T follicular helper cell (primary cell): Measurements from ENCODE around the gene TASP1.

Source experiments
- DNase-seq: peaks from one replicate; pipeline ENCODE4 v3.0.0-alpha.2; 2020; ENCODE audit warnings: low read depth

The TASP1 gene

DNA sequence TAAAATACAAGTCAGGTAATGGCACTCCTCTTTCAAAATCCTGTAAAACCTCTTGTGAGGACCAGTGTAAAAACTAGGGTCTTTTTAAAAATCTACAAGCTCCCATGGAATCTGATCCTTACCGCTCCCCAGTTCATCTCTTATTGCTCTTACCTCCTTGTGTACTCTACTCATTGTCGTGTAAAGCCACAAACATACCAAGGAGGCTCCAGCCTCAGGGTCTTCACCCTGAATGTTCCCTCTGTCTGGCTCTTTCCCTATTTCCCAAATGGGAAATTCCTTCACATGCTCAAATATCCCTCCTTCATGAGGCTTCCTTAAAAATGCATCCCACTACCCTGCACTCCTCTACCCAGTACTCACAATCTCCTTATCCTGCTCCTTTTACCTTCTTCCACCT lies 67.1 kb downstream of the TASP1 start:
- no peak for DNase-seq

- no peak for DNase-seq
Observed at GRCh38 chr20:13567663-13568062, 71.1 kb downstream of the TASP1 start.

DNA sequence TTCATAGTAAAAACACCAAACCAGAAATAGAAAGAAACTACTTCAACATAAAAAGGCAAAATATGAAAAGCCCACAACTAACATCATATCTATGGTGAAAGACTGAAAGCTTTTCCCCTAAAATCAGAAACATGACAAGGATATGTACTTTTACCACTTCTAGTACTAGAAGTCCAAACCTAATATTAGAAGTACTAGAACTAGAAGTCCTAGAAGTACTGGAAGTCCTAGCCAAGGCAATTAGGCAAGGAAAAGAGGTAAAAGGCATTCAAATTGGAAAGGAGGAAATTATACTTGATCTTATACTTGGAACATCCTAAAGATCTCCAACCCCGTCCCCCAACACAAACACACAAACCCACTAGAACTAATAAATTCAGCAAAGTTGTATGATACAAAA lies 74.9 kb downstream of the TASP1 start:
- DNase-seq, result no peak

DNA sequence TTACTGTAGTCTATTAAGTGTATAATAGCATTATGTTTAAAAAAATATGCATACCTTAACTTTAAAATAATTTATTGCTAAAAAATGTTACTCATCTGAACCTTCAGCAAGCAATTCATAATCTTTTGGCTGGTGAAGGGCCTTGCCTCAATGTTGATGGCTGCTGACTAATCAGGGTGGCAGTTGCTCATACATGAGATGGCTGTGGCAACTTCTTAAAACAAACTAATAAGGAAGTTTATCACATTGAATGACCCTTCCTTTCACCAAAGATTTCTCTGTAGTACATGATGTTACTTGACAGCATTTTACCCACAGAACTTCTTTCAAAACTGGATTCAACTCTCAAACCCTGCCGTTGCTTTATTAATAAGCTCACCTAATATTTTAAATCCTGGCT lies 84.0 kb downstream of the TASP1 start:
- no peak for DNase-seq

GRCh38 chr20:13554076-13554475 lies 84.7 kb downstream of the TASP1 start:
- no peak for DNase-seq

- DNase-seq, result no peak
Observed at GRCh38 chr20:13552061-13552460, 86.7 kb downstream of the TASP1 start.

DNA sequence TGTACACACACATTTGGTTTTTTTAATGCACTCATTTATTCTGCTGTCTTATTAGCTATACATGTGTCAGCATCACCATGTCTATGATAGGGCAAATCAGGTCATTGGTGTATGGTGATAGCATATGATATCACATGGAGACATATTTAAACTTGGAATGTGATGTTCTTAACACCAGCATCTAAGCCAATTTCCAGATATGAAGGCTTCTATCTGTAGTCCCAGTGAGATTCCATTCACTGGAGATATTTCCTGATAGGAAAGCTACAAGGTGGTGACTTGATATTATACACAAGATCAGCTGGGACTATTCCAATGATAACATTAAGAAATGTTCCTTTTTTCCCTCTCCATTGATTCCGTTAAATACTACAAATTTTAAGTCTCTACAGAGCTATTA lies 89.3 kb downstream of the TASP1 start:
- no peak for DNase-seq

DNA sequence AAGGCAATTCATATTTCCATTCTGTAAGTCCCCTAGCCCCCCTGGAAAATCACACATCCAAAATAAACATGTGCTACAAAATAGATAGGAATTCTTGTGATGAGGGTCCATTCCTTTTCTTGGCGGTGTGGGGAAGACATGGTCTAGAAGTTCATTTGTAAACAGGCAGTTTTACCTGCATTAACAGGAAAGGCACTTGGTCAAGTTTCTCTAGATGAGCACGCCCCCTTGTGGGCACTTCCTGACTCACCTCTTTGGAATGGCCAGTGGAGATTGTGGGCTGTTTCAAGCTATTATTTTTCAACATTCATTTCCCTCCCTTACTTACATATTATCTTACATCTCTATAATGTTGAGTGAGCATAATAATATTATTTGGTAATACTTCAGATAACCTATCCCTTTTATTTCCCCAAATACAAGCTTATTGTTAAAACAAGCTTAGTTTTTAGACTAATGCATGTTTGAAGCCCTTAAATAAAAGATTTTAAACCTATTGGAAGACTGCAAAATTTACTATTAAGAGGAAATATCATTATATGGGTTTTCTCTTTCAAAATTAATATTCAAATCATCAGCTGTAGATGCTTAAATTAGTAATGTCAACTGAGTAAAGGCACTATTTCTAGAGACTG lies 92.1 kb downstream of the TASP1 start:
- DNase-seq, result peak; percentile 34

GRCh38 chr20:13545790-13546189 lies 92.9 kb downstream of the TASP1 start:
- no peak for DNase-seq

DNA sequence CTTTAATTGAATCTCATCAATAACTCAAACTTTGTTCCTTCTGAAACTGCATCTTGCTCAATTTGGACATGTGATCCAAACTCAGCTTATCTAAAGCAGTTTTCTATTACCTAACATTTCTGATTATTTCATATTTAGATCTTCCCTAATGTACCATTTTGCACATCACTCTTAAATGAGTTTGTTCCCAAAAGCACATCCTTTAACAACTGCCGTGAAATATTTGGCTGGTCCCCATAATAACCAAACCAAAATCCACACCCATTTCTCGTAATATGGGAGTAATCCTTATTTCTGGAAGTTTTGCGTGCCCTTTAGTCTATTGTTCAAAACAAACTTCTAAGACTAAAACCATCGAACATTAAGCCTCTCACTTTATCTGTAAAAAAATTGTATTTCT lies 94.9 kb downstream of the TASP1 start:
- no peak for DNase-seq

- no peak for DNase-seq
Observed at GRCh38 chr20:13535627-13536026, 103.1 kb downstream of the TASP1 start.

DNA sequence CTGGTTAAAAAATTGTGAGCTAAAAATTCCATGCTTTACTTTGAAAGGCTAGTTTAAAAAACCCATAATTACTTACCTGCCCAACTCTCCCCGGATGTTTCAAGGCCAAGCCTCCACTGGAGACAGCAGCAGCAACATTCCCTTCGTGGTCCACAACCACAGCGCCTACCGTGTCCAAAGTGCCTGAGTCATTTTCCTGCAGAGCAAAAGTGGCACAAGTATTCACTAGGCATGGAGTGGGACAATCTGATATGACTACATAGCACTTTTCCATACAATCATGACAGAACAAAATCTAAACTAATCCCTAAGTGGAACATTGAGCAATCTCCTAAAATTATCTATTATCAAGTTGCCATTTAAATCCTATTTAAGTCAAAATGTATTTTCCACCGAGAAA lies 104.8 kb downstream of the TASP1 start:
- no peak for DNase-seq

DNA sequence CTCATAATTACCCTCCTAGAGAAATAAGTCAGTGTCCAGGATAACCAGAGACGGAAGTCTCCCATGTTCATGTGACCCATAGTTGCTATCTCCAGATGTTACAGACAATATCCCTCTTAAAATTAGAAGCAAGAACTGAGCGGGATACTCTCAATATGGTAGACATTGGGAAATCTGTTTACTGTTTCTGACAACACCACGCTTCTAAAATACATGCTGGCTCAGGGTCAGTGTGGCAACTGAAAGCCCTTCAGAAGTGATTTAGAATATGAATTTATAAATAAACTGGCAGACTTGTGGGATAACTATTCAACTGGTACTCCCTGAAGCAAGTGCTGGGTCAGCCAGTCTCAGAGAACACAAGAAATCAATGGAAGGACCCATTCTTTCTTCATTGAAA lies 108.6 kb downstream of the TASP1 start:
- DNase-seq, result no peak

- DNase-seq, result no peak
Observed at GRCh38 chr20:13526551-13526950, 112.2 kb downstream of the TASP1 start.

DNA sequence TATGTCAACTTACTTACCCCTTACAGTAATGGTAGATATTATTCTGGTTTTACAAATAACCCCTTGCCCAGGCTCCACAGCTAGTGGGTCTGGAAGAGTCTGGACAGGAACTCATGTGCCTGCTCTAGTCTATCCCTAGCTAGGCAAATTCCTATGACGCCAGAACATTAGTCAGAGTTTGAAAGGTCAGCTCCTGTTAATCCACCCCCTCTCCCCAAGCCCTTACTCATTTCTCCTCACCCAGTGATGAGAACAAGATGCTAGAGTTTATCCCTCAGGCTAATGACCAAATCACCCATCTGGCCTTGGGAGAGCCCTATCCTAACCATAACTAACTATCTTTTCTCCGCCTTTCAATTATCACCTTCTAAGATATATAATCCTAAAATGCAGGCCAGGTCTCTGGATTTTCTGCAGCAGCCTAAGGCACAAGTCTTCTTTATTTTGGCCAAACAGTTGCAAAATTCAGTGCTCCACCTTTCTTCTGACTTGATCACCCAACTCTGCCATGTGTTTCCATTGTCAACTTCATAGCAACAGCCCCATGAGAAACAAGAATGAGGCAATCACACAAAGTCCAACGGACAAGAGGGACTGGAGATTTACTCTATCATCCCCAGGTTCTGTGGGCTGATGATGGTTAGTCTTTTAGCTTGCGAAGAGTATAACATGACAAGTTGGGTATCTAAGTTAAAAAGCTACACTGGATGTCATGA lies 113.3 kb downstream of the TASP1 start:
- no peak for DNase-seq

DNA sequence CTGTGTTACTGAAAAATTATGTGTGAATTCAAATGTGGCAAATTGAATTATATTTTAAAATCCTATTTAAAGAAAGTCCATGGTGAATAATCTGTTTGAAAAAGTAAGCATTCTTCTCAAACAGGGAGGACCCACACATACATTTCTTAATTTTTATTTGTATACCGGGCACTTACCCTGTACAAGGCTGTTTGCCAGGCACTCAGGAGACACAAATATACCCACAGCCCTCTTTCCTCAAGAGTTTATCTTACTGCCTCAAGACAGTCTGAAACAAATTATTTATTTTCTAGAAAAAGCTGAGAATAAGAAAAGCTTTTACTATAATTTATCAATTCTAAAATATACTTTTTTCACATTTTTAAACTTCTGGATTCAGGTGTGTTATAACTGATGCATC lies 114.4 kb downstream of the TASP1 start:
- DNase-seq, result no peak

- DNase-seq, result no peak
Observed at GRCh38 chr20:13517831-13518230, 120.9 kb downstream of the TASP1 start.

- no peak for DNase-seq
Observed at GRCh38 chr20:13515796-13516558, 122.8 kb downstream of the TASP1 start.

DNA sequence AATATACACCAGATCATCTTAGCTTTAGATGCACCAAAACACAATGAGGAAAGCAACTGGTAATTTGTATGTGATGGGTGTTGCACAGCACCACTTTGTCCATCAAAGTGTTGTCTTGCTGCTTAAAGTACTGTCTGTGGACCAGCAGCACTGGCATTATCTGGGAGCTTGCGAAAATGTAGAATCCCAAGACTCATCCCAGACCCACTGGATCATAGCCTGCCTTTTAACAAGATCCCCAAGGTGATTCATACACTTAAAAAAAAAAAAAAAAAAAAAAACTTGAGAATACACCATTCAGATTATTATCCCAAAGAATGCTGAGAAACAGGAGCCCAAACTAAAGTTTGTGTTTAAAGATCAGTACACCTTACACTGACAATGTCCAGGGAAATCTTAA lies 123.4 kb downstream of the TASP1 start:
- DNase-seq, result no peak

- DNase-seq, result no peak
Observed at GRCh38 chr20:13510837-13511488, 127.8 kb downstream of the TASP1 start.

GRCh38 chr20:13507646-13508045 lies 131.1 kb downstream of the TASP1 start:
- no peak for DNase-seq

DNA sequence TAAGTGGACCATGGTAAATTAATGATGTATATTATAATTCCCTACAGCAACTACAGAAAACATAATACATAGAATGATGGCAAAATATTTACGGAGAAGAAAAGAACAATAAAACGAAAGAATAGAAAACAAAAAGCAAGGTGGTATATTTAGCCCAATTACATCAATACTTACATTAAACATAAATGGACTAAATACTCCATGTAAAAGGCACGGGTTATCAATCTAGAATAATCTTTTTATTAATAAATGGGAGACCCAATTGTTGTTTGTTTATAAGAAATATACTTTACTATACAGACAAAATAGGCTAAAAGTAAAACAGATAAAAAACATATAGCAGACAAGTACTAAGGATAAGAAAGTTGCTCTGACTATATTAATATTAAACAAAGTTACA lies 137.2 kb downstream of the TASP1 start:
- no peak for DNase-seq

DNA sequence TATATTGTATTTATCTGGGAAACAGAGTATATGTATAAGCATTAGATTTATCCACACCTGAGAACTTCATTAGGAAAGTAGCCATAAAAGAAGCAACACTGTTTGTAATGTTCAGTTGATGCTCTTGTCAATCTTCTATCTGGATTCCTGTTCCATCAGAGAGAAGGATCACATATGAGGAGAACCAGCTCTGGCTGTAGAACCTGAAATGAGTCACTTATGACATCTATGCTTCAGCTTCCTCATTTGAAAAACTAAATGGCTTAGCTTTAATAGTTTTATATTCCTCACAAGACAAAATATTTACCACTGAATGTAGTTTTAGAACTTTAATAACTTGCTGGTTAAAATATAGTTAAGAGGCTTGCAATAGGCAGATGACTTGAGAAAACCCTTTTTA lies 144.7 kb downstream of the TASP1 start:
- DNase-seq, result no peak
